Esophagus (tissue), 2 donors: ENCODE results near the gene PDGFD. TPM values are rescaled to one million over a fixed set of nuclear protein-coding genes. Genes with fewer than 3 reads are reported as not detected.

Experiments used
- H3K27ac ChIP-seq, 2 donors: one replicate each; pipeline ENCODE4 v1.5.1; 2013; ENCODE audit warnings: low read depth in 2 of 2, mild to moderate bottlenecking in 2 of 2, inconsistent platforms in 1 of 2, low read length in 1 of 2, moderate library complexity in 1 of 2
- H3K27me3 ChIP-seq, 2 donors: one replicate each; pipeline ENCODE4 v1.6.1; 2013; ENCODE audit warnings: low read length in 2 of 2, control low read depth in 1 of 2, mild to moderate bottlenecking in 1 of 2; ENCODE audit not compliant: insufficient read depth in 2 of 2, control insufficient read depth in 1 of 2
- H3K36me3 ChIP-seq, 2 donors: one replicate each; pipeline ENCODE4 v1.6.1; 2013; ENCODE audit warnings: low read length in 1 of 2; ENCODE audit not compliant: control insufficient read depth in 2 of 2, insufficient read depth in 2 of 2
- H3K4me1 ChIP-seq, 2 donors: one replicate each; pipeline ENCODE4 v1.6.1; 2013; ENCODE audit warnings: low read length in 1 of 2; ENCODE audit not compliant: control insufficient read depth in 2 of 2, insufficient read depth in 2 of 2
- H3K4me3 ChIP-seq, 2 donors: one replicate each; pipeline ENCODE4 v1.5.1; 2013; ENCODE audit warnings: low read length in 2 of 2, mild to moderate bottlenecking in 2 of 2, low read depth in 1 of 2, moderate library complexity in 1 of 2
- H3K9me3 ChIP-seq, 2 donors: one replicate each; pipeline ENCODE4 v1.6.1; 2013; ENCODE audit warnings: mild to moderate bottlenecking in 2 of 2, low read depth in 1 of 2, low read length in 1 of 2, moderate library complexity in 1 of 2; ENCODE audit not compliant: control insufficient read depth in 2 of 2, insufficient read depth in 1 of 2
- WGBS, 2 donors: extraction: QIAGEN DNeasy Blood & Tissue Kit; methylation state at CpG; one replicate each; pipeline ENCODE4 v1.1.7; 2013; 5-methylcytosine and 5-hydroxymethylcytosine counted together
- polyA plus RNA-seq, 2 donors: library from polyadenylated mRNA; stranded (reverse); fragments of 200-250 nt; gene quantifications; one replicate each; pipeline ENCODE4 v1.2.3, GENCODE V29; 2013
- donor health status: healthy with polysubstance abuse.
- donor health status: Bipolar disorder and iron deficiency.

Gene PDGFD
- polyA plus RNA-seq, 2 donors, result 0.35 to 0.52 TPM

GRCh38 chr11:104091281-104092096 lies 72.5 kb downstream of the PDGFD start:
- WGBS, 2 donors, result 64 to 67% methylated on average over 4 of the region's 4 CpGs

GRCh38 chr11:104090767-104091166 lies 73.2 kb downstream of the PDGFD start:
- H3K27ac ChIP-seq, result no peak overlapping the region
- H3K4me3 ChIP-seq, result no peak overlapping the region
- H3K36me3 ChIP-seq, result no peaks in the 10 kb centered on the region
- H3K4me1 ChIP-seq, result no peaks in the 10 kb centered on the region
- 54 to 65% methylated on average over 3 of the region's 3 CpGs for WGBS, 2 donors
- no peaks in the 10 kb centered on the region for H3K9me3 ChIP-seq
- H3K27me3 ChIP-seq, result no peaks in the 10 kb centered on the region

More at GRCh38 chr11:104091281-104092096, 72.5 kb downstream of the PDGFD start:
- H3K27me3 ChIP-seq, result no peaks in the 10 kb centered on the region
- H3K4me3 ChIP-seq, result no peak overlapping the region
- no peaks in the 10 kb centered on the region for H3K9me3 ChIP-seq
- no peaks in the 10 kb centered on the region for H3K4me1 ChIP-seq
- no peak overlapping the region for H3K27ac ChIP-seq
- H3K36me3 ChIP-seq, result no peaks in the 10 kb centered on the region

- Histone ChIP-seq H3K27ac (no peak overlapping the region), H3K27me3 (no peaks in the 10 kb centered on the region), H3K9me3 (no peaks in the 10 kb centered on the region), H3K4me3 (no peak overlapping the region), H3K36me3 (no peaks in the 10 kb centered on the region), H3K4me1 (no peaks in the 10 kb centered on the region)
- 74 to 83% methylated on average over 2 of the region's 2 CpGs for WGBS, 2 donors
These were observed 74.5 kb downstream of the PDGFD start for GRCh38 chr11:104089481-104089880.

GRCh38 chr11:104086621-104087020 lies 77.3 kb downstream of the PDGFD start:
- Histone ChIP-seq H3K36me3 (no peaks in the 10 kb centered on the region), H3K9me3 (no peaks in the 10 kb centered on the region), H3K4me3 (no peak overlapping the region), H3K27ac (no peak overlapping the region), H3K27me3 (no peaks in the 10 kb centered on the region), H3K4me1 (no peaks in the 10 kb centered on the region)
- 48 to 55% methylated on average over 5 of the region's 5 CpGs for WGBS, 2 donors

GRCh38 chr11:104078995-104079394 lies 85.0 kb downstream of the PDGFD start:
- Histone ChIP-seq H3K4me1 (no peaks in the 10 kb centered on the region), H3K27ac (no peak overlapping the region), H3K27me3 (no peaks in the 10 kb centered on the region), H3K9me3 (no peaks in the 10 kb centered on the region), H3K4me3 (no peak overlapping the region), H3K36me3 (no peaks in the 10 kb centered on the region)

GRCh38 chr11:104078245-104078644 lies 85.7 kb downstream of the PDGFD start:
- H3K27me3 ChIP-seq, result no peaks in the 10 kb centered on the region
- 57 to 70% methylated on average over 4 of the region's 4 CpGs for WGBS, 2 donors

GRCh38 chr11:104076455-104076854 lies 87.5 kb downstream of the PDGFD start:
- Histone ChIP-seq H3K27ac (no peak overlapping the region), H3K36me3 (no peaks in the 10 kb centered on the region), H3K27me3 (no peaks in the 10 kb centered on the region), H3K4me1 (no peaks in the 10 kb centered on the region), H3K4me3 (no peak overlapping the region), H3K9me3 (no peaks in the 10 kb centered on the region)
- WGBS, 2 donors, result 59 to 65% methylated on average over 2 of the region's 2 CpGs

More at GRCh38 chr11:104078245-104078644, 85.7 kb downstream of the PDGFD start:
- no peaks in the 10 kb centered on the region for H3K36me3 ChIP-seq
- H3K4me1 ChIP-seq, result no peaks in the 10 kb centered on the region
- H3K4me3 ChIP-seq, result no peak overlapping the region
- no peak overlapping the region for H3K27ac ChIP-seq
- H3K9me3 ChIP-seq, result no peaks in the 10 kb centered on the region

GRCh38 chr11:104075706-104076105 lies 88.2 kb downstream of the PDGFD start:
- Histone ChIP-seq H3K36me3 (no peaks in the 10 kb centered on the region), H3K27ac (peak overlapping the region in 1 of 2 donors; percentile 34), H3K4me1 (no peaks in the 10 kb centered on the region), H3K27me3 (no peaks in the 10 kb centered on the region), H3K9me3 (no peaks in the 10 kb centered on the region), H3K4me3 (no peak overlapping the region)
- 71 to 86% methylated on average over 4 of the region's 4 CpGs for WGBS, 2 donors

- H3K27ac ChIP-seq, result peak overlapping the region in 1 of 2 donors; percentile 34
- no peaks in the 10 kb centered on the region for H3K9me3 ChIP-seq
- no peaks in the 10 kb centered on the region for H3K36me3 ChIP-seq
- H3K4me1 ChIP-seq, result no peaks in the 10 kb centered on the region
- no peaks in the 10 kb centered on the region for H3K27me3 ChIP-seq
- H3K4me3 ChIP-seq, result no peak overlapping the region
These were observed 88.9 kb downstream of the PDGFD start for GRCh38 chr11:104075091-104075490.
